ENCODE results near the gene SOWAHC. TPM values are rescaled to one million over a fixed set of nuclear protein-coding genes. Genes with fewer than 3 reads are reported as not detected.

SOWAHC gene
- total RNA-seq, 1 experiment from 2014 or later = 18.9 TPM

GRCh38 chr2:109629867-109630266 is 15.7 kb downstream of the SOWAHC start:
- no peak for DNase-seq
- intact Hi-C loops (cut with micrococcal nuclease; ENCODE audit: unreplicated experiment) = loop anchor here (5.0 kb wide), 1 partner anchor 67 kb away; no protein-coding TSS in a partner anchor

GRCh38 chr2:109630441-109631430 is 16.6 kb downstream of the SOWAHC start:
- intact Hi-C loops (cut with micrococcal nuclease; ENCODE audit: unreplicated experiment) = loop anchor here (5.0 kb wide), 1 partner anchor 67 kb away; no protein-coding TSS in a partner anchor
- H3K36me3 Mint-ChIP-seq (ENCODE audit: insufficient read depth, unreplicated experiment) = peaks cover 6% of the 10 kb centered on the region
- DNase-seq = no peak
- H3K4me3 Mint-ChIP-seq (ENCODE audit: low read depth, unreplicated experiment) = no peak overlapping the region
- H3K27ac Mint-ChIP-seq (ENCODE audit: unreplicated experiment) = no peak overlapping the region
- H3K4me1 Mint-ChIP-seq (ENCODE audit: low read depth, unreplicated experiment) = peaks cover 31% of the 10 kb centered on the region
- no TSS peak for BruUV-seq (replicated peaks)
- no peaks in the 10 kb centered on the region for H3K27me3 Mint-ChIP-seq (ENCODE audit: unreplicated experiment)
- CTCF ChIA-PET = no interaction called here
- no peak for TF ChIP-seq CTCF (IDR thresholded peaks at IDR 0.05; ENCODE audit: unreplicated experiment)
- no peaks in the 10 kb centered on the region for H3K9me3 Mint-ChIP-seq (ENCODE audit: low read depth, unreplicated experiment)

More at GRCh38 chr2:109629867-109630266, 15.7 kb downstream of the SOWAHC start:
- peaks cover 31% of the 10 kb centered on the region for H3K4me1 Mint-ChIP-seq (ENCODE audit: low read depth, unreplicated experiment)
- no peak overlapping the region for H3K4me3 Mint-ChIP-seq (ENCODE audit: low read depth, unreplicated experiment)
- BruUV-seq (replicated peaks) = no TSS peak
- no peak for TF ChIP-seq CTCF (IDR thresholded peaks at IDR 0.05; ENCODE audit: unreplicated experiment)
- no peaks in the 10 kb centered on the region for H3K27me3 Mint-ChIP-seq (ENCODE audit: unreplicated experiment)
- H3K36me3 Mint-ChIP-seq (ENCODE audit: insufficient read depth, unreplicated experiment) = peaks cover 6% of the 10 kb centered on the region
- H3K27ac Mint-ChIP-seq (ENCODE audit: unreplicated experiment) = no peak overlapping the region
- H3K9me3 Mint-ChIP-seq (ENCODE audit: low read depth, unreplicated experiment) = no peaks in the 10 kb centered on the region
- CTCF ChIA-PET = interaction anchor here (0.6 kb wide), 1 partner anchor 16 kb away, joined by 3 read pairs; the partner anchor contains the start of genes SEPTIN10 and SOWAHC

- Mint-ChIP-seq H3K27me3 (ENCODE audit: unreplicated experiment) (no peaks in the 10 kb centered on the region), H3K9me3 (ENCODE audit: low read depth, unreplicated experiment) (no peaks in the 10 kb centered on the region), H3K4me1 (ENCODE audit: low read depth, unreplicated experiment) (peaks cover 36% of the 10 kb centered on the region), H3K36me3 (ENCODE audit: insufficient read depth, unreplicated experiment) (peaks cover 6% of the 10 kb centered on the region), H3K4me3 (ENCODE audit: low read depth, unreplicated experiment) (no peak overlapping the region), H3K27ac (ENCODE audit: unreplicated experiment) (no peak overlapping the region)
- intact Hi-C loops (cut with micrococcal nuclease; ENCODE audit: unreplicated experiment) = loop anchor here (5.0 kb wide), 1 partner anchor 66 kb away; no protein-coding TSS in a partner anchor
- no TSS peak for BruUV-seq (replicated peaks)
- CTCF ChIA-PET = no interaction called here
- DNase-seq = no peak
- no peak for TF ChIP-seq CTCF (IDR thresholded peaks at IDR 0.05; ENCODE audit: unreplicated experiment)
Observed at GRCh38 chr2:109631741-109632140, 17.6 kb downstream of the SOWAHC start.

- Mint-ChIP-seq H3K27me3 (ENCODE audit: unreplicated experiment) (no peaks in the 10 kb centered on the region), H3K36me3 (ENCODE audit: insufficient read depth, unreplicated experiment) (peaks cover 6% of the 10 kb centered on the region), H3K9me3 (ENCODE audit: low read depth, unreplicated experiment) (no peaks in the 10 kb centered on the region), H3K4me3 (ENCODE audit: low read depth, unreplicated experiment) (no peak overlapping the region), H3K4me1 (ENCODE audit: low read depth, unreplicated experiment) (peaks cover 40% of the 10 kb centered on the region), H3K27ac (ENCODE audit: unreplicated experiment) (no peak overlapping the region)
- intact Hi-C loops (cut with micrococcal nuclease; ENCODE audit: unreplicated experiment) = loop anchor here (5.0 kb wide), 1 partner anchor 65 kb away; no protein-coding TSS in a partner anchor
- no peak for TF ChIP-seq CTCF (IDR thresholded peaks at IDR 0.05; ENCODE audit: unreplicated experiment)
- no TSS peak for BruUV-seq (replicated peaks)
- DNase-seq = peak; percentile 26
- CTCF ChIA-PET = interaction anchor here (1.2 kb wide), 1 partner anchor 16 kb away, joined by 4 read pairs; no protein-coding TSS in a partner anchor
Observed at GRCh38 chr2:109632158-109632789, 18.1 kb downstream of the SOWAHC start.
